SU-DHL-6 (cell line): ENCODE data around the gene SHISAL2A.

Experiments
- EZH2phosphoT487 ChIP-seq: fragments of 200-600 bp; sonication (generic), shearing (Covaris generic); conservative IDR thresholded peaks from 2 replicates; pipeline ENCODE4 v1.6.1; 2018; ENCODE audit warnings: mild to moderate bottlenecking, antibody characterized with exemption, low read length, moderate library complexity, mixed read lengths
- TF ChIP-seq, protein P1 (sequence below): fragments of 200-600 bp; sonication (generic); IDR thresholded peaks from one replicate; pipeline ENCODE4 v1.5.1; 2017; ENCODE audit warnings: antibody characterized with exemption, mild to moderate bottlenecking, low read length, moderate library complexity; ENCODE audit not compliant: insufficient read depth, poor library complexity, severe bottlenecking

DNA sequence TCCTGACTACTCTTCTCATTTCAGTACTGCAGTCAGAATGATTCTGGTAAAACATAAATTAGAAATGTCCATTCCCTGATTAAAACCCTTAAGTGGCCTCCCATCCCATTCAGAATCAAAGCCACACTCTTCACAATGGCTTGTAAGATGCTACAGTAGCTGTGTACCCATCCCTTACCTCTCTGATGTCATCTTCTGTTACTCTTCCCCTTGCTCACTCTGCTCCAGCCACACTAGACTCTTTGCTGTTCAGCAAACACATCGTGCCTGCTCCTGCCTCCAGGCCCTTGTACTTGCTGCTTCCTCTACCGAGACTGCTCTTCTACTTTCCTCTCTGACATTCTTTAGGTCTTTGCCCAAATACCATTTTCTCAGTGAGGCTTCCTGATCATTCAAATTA, 35.1 kb upstream of the SHISAL2A start:
- TF ChIP-seq, protein P1, sequence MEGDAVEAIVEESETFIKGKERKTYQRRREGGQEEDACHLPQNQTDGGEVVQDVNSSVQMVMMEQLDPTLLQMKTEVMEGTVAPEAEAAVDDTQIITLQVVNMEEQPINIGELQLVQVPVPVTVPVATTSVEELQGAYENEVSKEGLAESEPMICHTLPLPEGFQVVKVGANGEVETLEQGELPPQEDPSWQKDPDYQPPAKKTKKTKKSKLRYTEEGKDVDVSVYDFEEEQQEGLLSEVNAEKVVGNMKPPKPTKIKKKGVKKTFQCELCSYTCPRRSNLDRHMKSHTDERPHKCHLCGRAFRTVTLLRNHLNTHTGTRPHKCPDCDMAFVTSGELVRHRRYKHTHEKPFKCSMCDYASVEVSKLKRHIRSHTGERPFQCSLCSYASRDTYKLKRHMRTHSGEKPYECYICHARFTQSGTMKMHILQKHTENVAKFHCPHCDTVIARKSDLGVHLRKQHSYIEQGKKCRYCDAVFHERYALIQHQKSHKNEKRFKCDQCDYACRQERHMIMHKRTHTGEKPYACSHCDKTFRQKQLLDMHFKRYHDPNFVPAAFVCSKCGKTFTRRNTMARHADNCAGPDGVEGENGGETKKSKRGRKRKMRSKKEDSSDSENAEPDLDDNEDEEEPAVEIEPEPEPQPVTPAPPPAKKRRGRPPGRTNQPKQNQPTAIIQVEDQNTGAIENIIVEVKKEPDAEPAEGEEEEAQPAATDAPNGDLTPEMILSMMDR: no peak
- TF ChIP-seq EZH2phosphoT487: no peak
